PFSK-1 (cell line): ENCODE measurements around the gene REPS2.
A peak's percentile ranks its signal among the peaks of the same experiment; 100 is the strongest.

ENCODE experiments used
- FOXP2 ChIP-seq: optimal IDR thresholded peaks from 2 replicates; pipeline ENCODE3; 2011; ENCODE audit warnings: borderline replicate concordance, control low read depth, inconsistent platforms; ENCODE audit not compliant: insufficient read depth; ENCODE audit errors: extremely low read length, extremely low read depth
- POLR2AphosphoS5 ChIP-seq: IDR thresholded peaks from 2 replicates; pipeline ENCODE4 v1.6.1; 2012; ENCODE audit warnings: low read depth, mild to moderate bottlenecking, control low read depth, low read length, moderate library complexity
- SIN3A ChIP-seq: IDR thresholded peaks from 2 replicates; pipeline ENCODE4 v1.6.1; 2012; ENCODE audit warnings: mild to moderate bottlenecking, low read length, moderate library complexity, borderline replicate concordance; ENCODE audit not compliant: insufficient read depth
- TAF1 ChIP-seq: IDR thresholded peaks from 2 replicates; pipeline ENCODE4 v1.6.1; 2012; ENCODE audit warnings: low read length, control low read depth, borderline replicate concordance; ENCODE audit not compliant: insufficient read depth
- TF ChIP-seq, protein P1 (sequence below), 2 experiments: IDR thresholded peaks; 2 replicates each; pipeline versions ENCODE4 v1.6.1 to v1.8.0; 2011 to 2012; ENCODE audit warnings: low read depth in 2 of 2, low read length in 2 of 2, control low read depth in 1 of 2, inconsistent platforms in 1 of 2, mild to moderate bottlenecking in 1 of 2, moderate library complexity in 1 of 2; ENCODE audit not compliant: insufficient read depth in 1 of 2

Gene REPS2

GRCh38 chrX:16934185-16934584, 12.3 kb upstream of the REPS2 start:
- TF ChIP-seq POLR2AphosphoS5, result no peak
- TF ChIP-seq, protein P1, sequence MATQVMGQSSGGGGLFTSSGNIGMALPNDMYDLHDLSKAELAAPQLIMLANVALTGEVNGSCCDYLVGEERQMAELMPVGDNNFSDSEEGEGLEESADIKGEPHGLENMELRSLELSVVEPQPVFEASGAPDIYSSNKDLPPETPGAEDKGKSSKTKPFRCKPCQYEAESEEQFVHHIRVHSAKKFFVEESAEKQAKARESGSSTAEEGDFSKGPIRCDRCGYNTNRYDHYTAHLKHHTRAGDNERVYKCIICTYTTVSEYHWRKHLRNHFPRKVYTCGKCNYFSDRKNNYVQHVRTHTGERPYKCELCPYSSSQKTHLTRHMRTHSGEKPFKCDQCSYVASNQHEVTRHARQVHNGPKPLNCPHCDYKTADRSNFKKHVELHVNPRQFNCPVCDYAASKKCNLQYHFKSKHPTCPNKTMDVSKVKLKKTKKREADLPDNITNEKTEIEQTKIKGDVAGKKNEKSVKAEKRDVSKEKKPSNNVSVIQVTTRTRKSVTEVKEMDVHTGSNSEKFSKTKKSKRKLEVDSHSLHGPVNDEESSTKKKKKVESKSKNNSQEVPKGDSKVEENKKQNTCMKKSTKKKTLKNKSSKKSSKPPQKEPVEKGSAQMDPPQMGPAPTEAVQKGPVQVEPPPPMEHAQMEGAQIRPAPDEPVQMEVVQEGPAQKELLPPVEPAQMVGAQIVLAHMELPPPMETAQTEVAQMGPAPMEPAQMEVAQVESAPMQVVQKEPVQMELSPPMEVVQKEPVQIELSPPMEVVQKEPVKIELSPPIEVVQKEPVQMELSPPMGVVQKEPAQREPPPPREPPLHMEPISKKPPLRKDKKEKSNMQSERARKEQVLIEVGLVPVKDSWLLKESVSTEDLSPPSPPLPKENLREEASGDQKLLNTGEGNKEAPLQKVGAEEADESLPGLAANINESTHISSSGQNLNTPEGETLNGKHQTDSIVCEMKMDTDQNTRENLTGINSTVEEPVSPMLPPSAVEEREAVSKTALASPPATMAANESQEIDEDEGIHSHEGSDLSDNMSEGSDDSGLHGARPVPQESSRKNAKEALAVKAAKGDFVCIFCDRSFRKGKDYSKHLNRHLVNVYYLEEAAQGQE (IDR thresholded peaks at IDR 0.05; ENCODE audit: insufficient read depth in 1 of 2, low read depth in 2 of 2, low read length in 2 of 2), result no peak
- TF ChIP-seq FOXP2, result no peak
- no peak for TF ChIP-seq TAF1
- TF ChIP-seq SIN3A, result no peak

DNA sequence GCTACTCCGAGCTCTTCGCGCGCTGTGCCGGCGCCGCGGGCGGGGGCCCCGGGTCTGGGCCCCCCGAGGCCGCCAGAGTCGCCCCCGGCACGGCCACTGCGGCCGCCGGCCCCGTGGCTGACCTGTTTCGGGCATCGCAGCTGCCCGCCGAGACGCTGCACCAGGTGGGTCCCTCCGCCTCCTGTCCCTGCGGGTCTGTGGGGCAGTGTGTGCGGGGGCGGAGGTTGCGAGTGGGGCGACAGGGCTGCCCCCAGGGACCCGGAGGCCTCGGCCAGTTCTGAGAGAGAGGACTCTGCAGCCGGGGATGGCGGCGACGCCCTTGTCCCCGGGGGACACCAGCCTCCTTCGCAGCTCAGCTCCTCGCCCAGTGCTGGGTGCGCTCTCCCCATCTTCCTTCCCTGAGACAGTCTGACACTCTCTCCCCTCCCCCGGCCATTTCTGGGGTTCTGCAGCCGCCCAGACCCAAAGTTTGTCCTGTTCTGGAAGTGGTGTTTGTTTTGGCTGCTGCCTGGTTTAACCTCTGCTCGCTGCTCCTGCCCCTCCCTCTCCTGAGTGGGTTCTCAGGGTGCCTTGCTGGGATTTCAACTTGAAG, 609 bp downstream of the REPS2 start:
- TF ChIP-seq POLR2AphosphoS5 (no peak), SIN3A (no peak), TAF1 (no peak), FOXP2 (no peak)
- TF ChIP-seq, protein P1 (IDR thresholded peaks at IDR 0.05; ENCODE audit: insufficient read depth in 1 of 2, low read depth in 2 of 2, low read length in 2 of 2), result no peak

DNA sequence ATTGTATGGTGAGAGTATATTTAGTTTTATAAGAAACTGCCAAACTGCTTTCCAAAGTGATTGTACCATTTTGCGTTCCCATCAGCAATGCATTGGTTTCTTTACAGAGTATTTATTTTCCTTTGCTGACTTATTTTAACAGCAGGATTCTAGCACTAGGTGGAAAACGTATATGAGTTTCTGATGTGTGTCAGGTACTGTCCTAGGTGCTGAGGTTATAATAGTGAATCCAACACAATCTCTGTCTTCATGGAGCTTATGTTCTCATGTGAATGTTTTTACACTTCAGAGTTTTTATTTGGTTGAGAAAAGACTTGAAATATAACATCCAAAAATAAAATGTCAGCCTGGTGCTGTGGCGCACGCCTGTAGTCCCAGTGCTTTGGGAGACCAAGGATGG, 4.0 kb downstream of the REPS2 start:
- TF ChIP-seq, protein P1 (IDR thresholded peaks at IDR 0.05; ENCODE audit: insufficient read depth in 1 of 2, low read depth in 2 of 2, low read length in 2 of 2), result peak; percentile 23 to 75; a peak in 1 of 4 replicates
- no peak for TF ChIP-seq SIN3A

- TF ChIP-seq, protein P1 (IDR thresholded peaks at IDR 0.05; ENCODE audit: insufficient read depth in 1 of 2, low read depth in 2 of 2, low read length in 2 of 2), result no peak
- TF ChIP-seq TAF1, result no peak
Measured at GRCh38 chrX:16953606-16954211, 7.3 kb downstream of the REPS2 start.

GRCh38 chrX:16957751-16958150, 11.3 kb downstream of the REPS2 start:
- TF ChIP-seq SIN3A, result no peak
- TF ChIP-seq FOXP2, result no peak
- TF ChIP-seq TAF1, result no peak
- TF ChIP-seq, protein P1 (IDR thresholded peaks at IDR 0.05; ENCODE audit: insufficient read depth in 1 of 2, low read depth in 2 of 2, low read length in 2 of 2), result no peak
- no peak for TF ChIP-seq POLR2AphosphoS5
